ENCODE data around the gene ZNF407.

ZNF407 gene

GRCh38 chr18:74869904-74870863, 272.5 kb downstream of the ZNF407 start:
- H3K27ac ChIP-seq (ENCODE audit: low read length): no peak overlapping the region
- WGBS (ENCODE audit: insufficient coverage, insufficient read length): no CpG with 5 or more reads among the region's 5 CpGs

GRCh38 chr18:74870950-74871349, 273.3 kb downstream of the ZNF407 start:
- Histone ChIP-seq H3K27ac (ENCODE audit: low read length) (no peak overlapping the region), H3K4me1 (ENCODE audit: control insufficient read depth, insufficient read depth, low read length) (peaks cover 1% of the 10 kb centered on the region; the same call in 1 of the 2 replicates), H3K36me3 (ENCODE audit: control insufficient read depth, insufficient read depth, low read length) (no peaks in the 10 kb centered on the region), H3K9me3 (ENCODE audit: control insufficient read depth, insufficient read depth, low read length) (no peaks in the 10 kb centered on the region), H3K27me3 (ENCODE audit: control insufficient read depth, insufficient read depth, low read length) (no peaks in the 10 kb centered on the region), H3K4me3 (ENCODE audit: low read length) (no peak overlapping the region)
- no CpG with 5 or more reads among the region's 5 CpGs for WGBS (ENCODE audit: insufficient coverage, insufficient read length)
- no peak for DNase-seq (ENCODE audit: low read depth, low spot score)

More at GRCh38 chr18:74869904-74870863, 272.5 kb downstream of the ZNF407 start:
- DNase-seq (ENCODE audit: low read depth, low spot score): no peak
- Histone ChIP-seq H3K27me3 (ENCODE audit: control insufficient read depth, insufficient read depth, low read length) (no peaks in the 10 kb centered on the region), H3K36me3 (ENCODE audit: control insufficient read depth, insufficient read depth, low read length) (no peaks in the 10 kb centered on the region), H3K4me1 (ENCODE audit: control insufficient read depth, insufficient read depth, low read length) (peaks cover 1% of the 10 kb centered on the region; the same call in 1 of the 2 replicates), H3K9me3 (ENCODE audit: control insufficient read depth, insufficient read depth, low read length) (no peaks in the 10 kb centered on the region), H3K4me3 (ENCODE audit: low read length) (no peak overlapping the region)

- no peak overlapping the region for H3K4me3 ChIP-seq (ENCODE audit: low read length)
- no peaks in the 10 kb centered on the region for H3K27me3 ChIP-seq (ENCODE audit: control insufficient read depth, insufficient read depth, low read length)
- H3K36me3 ChIP-seq (ENCODE audit: control insufficient read depth, insufficient read depth, low read length): no peaks in the 10 kb centered on the region
- H3K4me1 ChIP-seq (ENCODE audit: control insufficient read depth, insufficient read depth, low read length): peaks cover 1% of the 10 kb centered on the region; the same call in 1 of the 2 replicates
- no CpG with 5 or more reads among the region's 3 CpGs for WGBS (ENCODE audit: insufficient coverage, insufficient read length)
- H3K27ac ChIP-seq (ENCODE audit: low read length): no peak overlapping the region
- no peaks in the 10 kb centered on the region for H3K9me3 ChIP-seq (ENCODE audit: control insufficient read depth, insufficient read depth, low read length)
- DNase-seq (ENCODE audit: low read depth, low spot score): no peak
These were observed 276.0 kb downstream of the ZNF407 start for GRCh38 chr18:74873629-74874028.

- Histone ChIP-seq H3K36me3 (ENCODE audit: control insufficient read depth, insufficient read depth, low read length) (no peaks in the 10 kb centered on the region), H3K27ac (ENCODE audit: low read length) (no peak overlapping the region), H3K9me3 (ENCODE audit: control insufficient read depth, insufficient read depth, low read length) (no peaks in the 10 kb centered on the region), H3K4me1 (ENCODE audit: control insufficient read depth, insufficient read depth, low read length) (peaks cover 1% of the 10 kb centered on the region; the same call in 1 of the 2 replicates), H3K27me3 (ENCODE audit: control insufficient read depth, insufficient read depth, low read length) (no peaks in the 10 kb centered on the region), H3K4me3 (ENCODE audit: low read length) (no peak overlapping the region)
- whole genome bisulfite sequencing (ENCODE audit: insufficient coverage, insufficient read length): no CpG with 5 or more reads among the region's 5 CpGs
- DNase-seq (ENCODE audit: low read depth, low spot score): no peak
These were observed 276.7 kb downstream of the ZNF407 start for GRCh38 chr18:74874351-74874750.

GRCh38 chr18:74876630-74877243, 279.1 kb downstream of the ZNF407 start:
- H3K27ac ChIP-seq (ENCODE audit: low read length): no peak overlapping the region
- DNase-seq (ENCODE audit: low read depth, low spot score): no peak
- H3K4me1 ChIP-seq (ENCODE audit: control insufficient read depth, insufficient read depth, low read length): peaks cover 3% of the 10 kb centered on the region
- no peaks in the 10 kb centered on the region for H3K27me3 ChIP-seq (ENCODE audit: control insufficient read depth, insufficient read depth, low read length)
- no CpG with 5 or more reads among the region's 18 CpGs for WGBS (ENCODE audit: insufficient coverage, insufficient read length)
- H3K36me3 ChIP-seq (ENCODE audit: control insufficient read depth, insufficient read depth, low read length): no peaks in the 10 kb centered on the region
- H3K9me3 ChIP-seq (ENCODE audit: control insufficient read depth, insufficient read depth, low read length): no peaks in the 10 kb centered on the region
- H3K4me3 ChIP-seq (ENCODE audit: low read length): no peak overlapping the region

- no peak for DNase-seq (ENCODE audit: low read depth, low spot score)
- Histone ChIP-seq H3K4me1 (ENCODE audit: control insufficient read depth, insufficient read depth, low read length) (peaks cover 1% of the 10 kb centered on the region), H3K27ac (ENCODE audit: low read length) (no peak overlapping the region), H3K36me3 (ENCODE audit: control insufficient read depth, insufficient read depth, low read length) (no peaks in the 10 kb centered on the region), H3K4me3 (ENCODE audit: low read length) (no peak overlapping the region), H3K9me3 (ENCODE audit: control insufficient read depth, insufficient read depth, low read length) (no peaks in the 10 kb centered on the region), H3K27me3 (ENCODE audit: control insufficient read depth, insufficient read depth, low read length) (no peaks in the 10 kb centered on the region)
- no CpG with 5 or more reads among the region's 6 CpGs for WGBS (ENCODE audit: insufficient coverage, insufficient read length)
These were observed 280.6 kb downstream of the ZNF407 start for GRCh38 chr18:74878267-74878666.

- Histone ChIP-seq H3K9me3 (ENCODE audit: control insufficient read depth, insufficient read depth, low read length) (no peaks in the 10 kb centered on the region), H3K4me1 (ENCODE audit: control insufficient read depth, insufficient read depth, low read length) (peaks cover 1% of the 10 kb centered on the region; the same call in 1 of the 2 replicates), H3K27ac (ENCODE audit: low read length) (no peak overlapping the region), H3K36me3 (ENCODE audit: control insufficient read depth, insufficient read depth, low read length) (no peaks in the 10 kb centered on the region), H3K27me3 (ENCODE audit: control insufficient read depth, insufficient read depth, low read length) (no peaks in the 10 kb centered on the region), H3K4me3 (ENCODE audit: low read length) (no peak overlapping the region)
- DNase-seq (ENCODE audit: low read depth, low spot score): no peak
- WGBS (ENCODE audit: insufficient coverage, insufficient read length): no CpG with 5 or more reads among the region's 12 CpGs
These were observed 283.1 kb downstream of the ZNF407 start for GRCh38 chr18:74880706-74881278.

- no peak for DNase-seq (ENCODE audit: low read depth, low spot score)
- H3K27ac ChIP-seq (ENCODE audit: low read length): no peak overlapping the region
- no peak overlapping the region for H3K4me3 ChIP-seq (ENCODE audit: low read length)
- H3K9me3 ChIP-seq (ENCODE audit: control insufficient read depth, insufficient read depth, low read length): no peaks in the 10 kb centered on the region
- no CpG with 5 or more reads among the region's 11 CpGs for WGBS (ENCODE audit: insufficient coverage, insufficient read length)
- no peaks in the 10 kb centered on the region for H3K36me3 ChIP-seq (ENCODE audit: control insufficient read depth, insufficient read depth, low read length)
- 0 out of 2 replicates have a peak, but pooled peaks cover 1% of the 10 kb centered on the region for H3K27me3 ChIP-seq (ENCODE audit: control insufficient read depth, insufficient read depth, low read length)
- H3K4me1 ChIP-seq (ENCODE audit: control insufficient read depth, insufficient read depth, low read length): no peaks in the 10 kb centered on the region
These were observed 294.5 kb downstream of the ZNF407 start for GRCh38 chr18:74892066-74892627.

- Histone ChIP-seq H3K27ac (ENCODE audit: low read length) (no peak overlapping the region), H3K9me3 (ENCODE audit: control insufficient read depth, insufficient read depth, low read length) (no peaks in the 10 kb centered on the region), H3K4me3 (ENCODE audit: low read length) (no peak overlapping the region), H3K4me1 (ENCODE audit: control insufficient read depth, insufficient read depth, low read length) (no peaks in the 10 kb centered on the region), H3K27me3 (ENCODE audit: control insufficient read depth, insufficient read depth, low read length) (no peaks in the 10 kb centered on the region), H3K36me3 (ENCODE audit: control insufficient read depth, insufficient read depth, low read length) (no peaks in the 10 kb centered on the region)
- no CpG with 5 or more reads among the region's 1 CpG for WGBS (ENCODE audit: insufficient coverage, insufficient read length)
- DNase-seq (ENCODE audit: low read depth, low spot score): no peak
These were observed 298.0 kb downstream of the ZNF407 start for GRCh38 chr18:74895686-74896085.

GRCh38 chr18:74896390-74896991, 298.8 kb downstream of the ZNF407 start:
- H3K27me3 ChIP-seq (ENCODE audit: control insufficient read depth, insufficient read depth, low read length): no peaks in the 10 kb centered on the region
- H3K27ac ChIP-seq (ENCODE audit: low read length): no peak overlapping the region
- no peak overlapping the region for H3K4me3 ChIP-seq (ENCODE audit: low read length)
- DNase-seq (ENCODE audit: low read depth, low spot score): peak; percentile 41
- no peaks in the 10 kb centered on the region for H3K36me3 ChIP-seq (ENCODE audit: control insufficient read depth, insufficient read depth, low read length)
- no peaks in the 10 kb centered on the region for H3K9me3 ChIP-seq (ENCODE audit: control insufficient read depth, insufficient read depth, low read length)
- WGBS (ENCODE audit: insufficient coverage, insufficient read length): no CpG with 5 or more reads among the region's 4 CpGs
- H3K4me1 ChIP-seq (ENCODE audit: control insufficient read depth, insufficient read depth, low read length): no peaks in the 10 kb centered on the region

Measured in iPS DF 6.9 (cell line).